Endodermal cell (in vitro differentiated cells): Measurements from ENCODE around the gene ERVW-1. TPM values are rescaled to one million over a fixed set of nuclear protein-coding genes. Genes with fewer than 3 reads are reported as not detected.

Source experiments
- DNase-seq: peaks from one replicate; pipeline ENCODE4 v3.0.0-alpha.2; 2017
- H3K27ac ChIP-seq: 2 replicates; pipeline ENCODE4 v1.5.1; 2013; ENCODE audit warnings: mild to moderate bottlenecking, low read depth, low read length, moderate library complexity
- H3K27me3 ChIP-seq: 2 replicates; pipeline ENCODE4 v1.6.1; 2013; ENCODE audit warnings: mild to moderate bottlenecking, low read length, moderate library complexity; ENCODE audit not compliant: insufficient read depth, control insufficient read depth, poor library complexity, severe bottlenecking
- H3K36me3 ChIP-seq: 2 replicates; pipeline ENCODE4 v1.7.0; 2013; ENCODE audit warnings: mild to moderate bottlenecking, low read length, moderate library complexity; ENCODE audit not compliant: control insufficient read depth, insufficient read depth
- H3K4me1 ChIP-seq: one replicate; pipeline ENCODE4 v1.7.0; 2013; ENCODE audit warnings: low read length; ENCODE audit not compliant: control insufficient read depth, insufficient read depth
- H3K4me3 ChIP-seq: 2 replicates; pipeline ENCODE4 v1.5.1; 2013; ENCODE audit warnings: mild to moderate bottlenecking, low read length, moderate library complexity
- H3K9ac ChIP-seq: 2 replicates; pipeline ENCODE4 v1.6.1; 2013; ENCODE audit warnings: mild to moderate bottlenecking, low read length, moderate library complexity; ENCODE audit not compliant: poor library complexity, severe bottlenecking; ENCODE audit errors: extremely low read depth
- H3K9me3 ChIP-seq: 2 replicates; pipeline ENCODE4 v1.6.1; 2013; ENCODE audit warnings: mild to moderate bottlenecking, low read length, moderate library complexity; ENCODE audit not compliant: control insufficient read depth
- H3K27ac Mint-ChIP-seq: 2 replicates; pipeline ENCODE4 v1.8.0; 2020; ENCODE audit warnings: mixed read lengths
- H3K27me3 Mint-ChIP-seq: 2 replicates; pipeline ENCODE4 v1.8.0; 2021; ENCODE audit warnings: mild to moderate bottlenecking, mixed read lengths; ENCODE audit not compliant: insufficient read depth
- H3K36me3 Mint-ChIP-seq: 2 replicates; pipeline ENCODE4 v1.8.0; 2020; ENCODE audit warnings: low read depth, mixed read lengths
- H3K4me1 Mint-ChIP-seq: 2 replicates; pipeline ENCODE4 v1.8.0; 2020; ENCODE audit warnings: mixed read lengths
- H3K4me3 Mint-ChIP-seq: 2 replicates; pipeline ENCODE4 v1.8.0; 2020; ENCODE audit warnings: mild to moderate bottlenecking, moderate library complexity, mixed read lengths
- H3K9me3 Mint-ChIP-seq: 2 replicates; pipeline ENCODE4 v1.8.0; 2020; ENCODE audit warnings: mild to moderate bottlenecking, mixed read lengths
- WGBS, 2 experiments: methylation state at CpG; one replicate each; pipeline versions ENCODE4 v1.1.5 to v1.1.7; 2013; ENCODE audit warnings: missing lambda C conversion rate in 2 of 2, mixed read lengths in 1 of 2; ENCODE audit not compliant: insufficient coverage in 1 of 2, insufficient read length in 1 of 2; 5-methylcytosine and 5-hydroxymethylcytosine counted together
- total RNA-seq, 2 donors: library from RNA; stranded (reverse); fragmentation: NEBNext Ultra II Directional in 1 of 2; extraction: Animal tissue kit (Norgen Biotek cat#: 25700) in 1 of 2; gene quantifications; 2 replicates in 1 of 2; 3 replicates in 1 of 2; pipeline ENCODE4 v1.2.1, GENCODE V29; 2021
- TF ChIP-seq, protein P1 (sequence below): fragments of 200-600 bp; sonication (generic); conservative IDR thresholded peaks from 2 replicates; pipeline ENCODE4 v1.5.0; 2021; ENCODE audit warnings: antibody characterized with exemption, mild to moderate bottlenecking

ERVW-1 gene
- total RNA-seq, 2 donors from 2014 or later = 1.6 to 2.2 TPM

DNA sequence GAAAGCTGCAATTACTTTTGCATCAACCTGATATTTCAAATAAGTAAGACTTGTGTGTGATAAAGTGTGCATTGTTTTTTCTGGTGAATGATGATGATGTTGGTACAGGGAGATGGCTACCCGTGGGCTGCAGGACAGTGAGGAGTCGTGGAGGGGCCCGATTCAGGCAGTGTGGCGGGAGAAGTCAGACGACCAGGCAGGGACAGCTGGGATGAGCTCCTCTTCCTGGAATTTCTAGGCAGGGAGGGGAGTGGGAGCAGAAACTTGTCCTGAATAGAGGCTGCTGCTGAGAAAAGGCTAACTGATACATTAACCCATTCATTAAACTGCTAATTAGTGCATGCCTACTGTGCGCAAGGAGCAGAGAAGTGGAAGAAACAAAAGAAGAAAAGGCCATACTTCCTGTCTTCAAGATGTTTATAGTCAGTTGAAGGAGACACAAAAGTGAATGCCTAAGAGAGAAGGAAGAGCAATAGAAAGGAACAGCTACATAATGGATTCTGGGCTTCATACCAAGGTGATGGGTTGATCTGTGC lies 39.7 kb downstream of the ERVW-1 start:
- peaks cover 4% of the 10 kb centered on the region for H3K36me3 Mint-ChIP-seq
- no peak overlapping the region for H3K4me3 ChIP-seq
- peaks cover 4% of the 10 kb centered on the region for H3K4me1 Mint-ChIP-seq
- H3K36me3 ChIP-seq = no peaks in the 10 kb centered on the region
- H3K27me3 Mint-ChIP-seq = peaks cover 2% of the 10 kb centered on the region
- H3K4me1 ChIP-seq = no peaks in the 10 kb centered on the region
- no peak overlapping the region for H3K9ac ChIP-seq
- TF ChIP-seq, protein P1, sequence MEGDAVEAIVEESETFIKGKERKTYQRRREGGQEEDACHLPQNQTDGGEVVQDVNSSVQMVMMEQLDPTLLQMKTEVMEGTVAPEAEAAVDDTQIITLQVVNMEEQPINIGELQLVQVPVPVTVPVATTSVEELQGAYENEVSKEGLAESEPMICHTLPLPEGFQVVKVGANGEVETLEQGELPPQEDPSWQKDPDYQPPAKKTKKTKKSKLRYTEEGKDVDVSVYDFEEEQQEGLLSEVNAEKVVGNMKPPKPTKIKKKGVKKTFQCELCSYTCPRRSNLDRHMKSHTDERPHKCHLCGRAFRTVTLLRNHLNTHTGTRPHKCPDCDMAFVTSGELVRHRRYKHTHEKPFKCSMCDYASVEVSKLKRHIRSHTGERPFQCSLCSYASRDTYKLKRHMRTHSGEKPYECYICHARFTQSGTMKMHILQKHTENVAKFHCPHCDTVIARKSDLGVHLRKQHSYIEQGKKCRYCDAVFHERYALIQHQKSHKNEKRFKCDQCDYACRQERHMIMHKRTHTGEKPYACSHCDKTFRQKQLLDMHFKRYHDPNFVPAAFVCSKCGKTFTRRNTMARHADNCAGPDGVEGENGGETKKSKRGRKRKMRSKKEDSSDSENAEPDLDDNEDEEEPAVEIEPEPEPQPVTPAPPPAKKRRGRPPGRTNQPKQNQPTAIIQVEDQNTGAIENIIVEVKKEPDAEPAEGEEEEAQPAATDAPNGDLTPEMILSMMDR = no peak
- 91 to 93% methylated on average over 4 to 6 of the region's 6 CpGs for WGBS, 2 experiments
- no peak overlapping the region for H3K27ac Mint-ChIP-seq
- no peak overlapping the region for H3K27ac ChIP-seq
- DNase-seq = peak; percentile 58
- no peaks in the 10 kb centered on the region for H3K27me3 ChIP-seq
- H3K9me3 Mint-ChIP-seq = peaks cover 10% of the 10 kb centered on the region
- no peak overlapping the region for H3K4me3 Mint-ChIP-seq
- H3K9me3 ChIP-seq = peaks cover 12% of the 10 kb centered on the region

DNA sequence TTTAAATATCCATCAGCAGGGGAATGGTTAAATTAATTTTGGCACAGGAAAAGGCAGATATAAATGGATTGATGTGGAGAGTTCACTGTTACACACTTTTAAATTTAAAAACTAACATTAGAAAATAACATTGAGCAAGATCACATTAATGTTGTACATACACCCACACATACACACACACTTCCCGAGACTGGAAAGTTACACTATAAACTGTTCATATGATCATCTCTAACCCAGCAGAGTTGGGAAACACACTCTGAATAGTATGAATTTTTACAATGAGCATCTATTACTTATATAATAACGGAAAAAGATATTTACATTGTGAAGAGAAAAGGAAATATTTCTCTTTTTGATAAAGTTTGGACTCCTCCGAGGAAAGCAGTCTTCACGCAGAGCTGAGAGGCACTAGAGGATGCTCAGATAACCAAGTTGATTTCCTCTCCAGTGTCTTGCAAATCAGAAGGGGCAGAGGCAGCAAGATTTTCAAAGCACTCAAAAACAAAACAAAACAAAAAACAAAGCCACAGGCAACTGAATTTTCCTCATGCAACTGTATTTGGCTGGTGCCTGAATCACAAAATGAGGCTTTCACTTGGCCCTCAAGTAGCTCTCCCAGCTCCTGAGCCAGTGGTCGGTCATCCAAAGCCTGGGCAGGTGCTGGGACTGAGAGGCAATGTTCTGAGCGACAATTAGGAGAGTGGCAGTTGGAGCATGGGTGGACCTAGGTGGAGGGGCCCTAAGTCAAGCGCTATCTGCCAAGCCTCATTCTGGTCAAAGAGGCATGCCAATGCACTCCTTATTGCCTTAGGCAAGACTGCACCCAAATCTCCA lies 40.9 kb downstream of the ERVW-1 start:
- no peak overlapping the region for H3K27ac Mint-ChIP-seq
- DNase-seq = peak; percentile 60
- Histone ChIP-seq H3K4me3 (no peak overlapping the region), H3K27ac (no peak overlapping the region), H3K27me3 (no peaks in the 10 kb centered on the region), H3K36me3 (no peaks in the 10 kb centered on the region), H3K9ac (no peak overlapping the region), H3K4me1 (no peaks in the 10 kb centered on the region), H3K9me3 (no peaks in the 10 kb centered on the region)
- TF ChIP-seq, protein P1 = no peak
- no peaks in the 10 kb centered on the region for H3K27me3 Mint-ChIP-seq
- H3K36me3 Mint-ChIP-seq = no peaks in the 10 kb centered on the region
- peaks cover 4% of the 10 kb centered on the region for H3K4me1 Mint-ChIP-seq
- H3K9me3 Mint-ChIP-seq = no peaks in the 10 kb centered on the region
- 73 to 76% methylated on average over 5 to 7 of the region's 7 CpGs for WGBS, 2 experiments
- no peak overlapping the region for H3K4me3 Mint-ChIP-seq

DNA sequence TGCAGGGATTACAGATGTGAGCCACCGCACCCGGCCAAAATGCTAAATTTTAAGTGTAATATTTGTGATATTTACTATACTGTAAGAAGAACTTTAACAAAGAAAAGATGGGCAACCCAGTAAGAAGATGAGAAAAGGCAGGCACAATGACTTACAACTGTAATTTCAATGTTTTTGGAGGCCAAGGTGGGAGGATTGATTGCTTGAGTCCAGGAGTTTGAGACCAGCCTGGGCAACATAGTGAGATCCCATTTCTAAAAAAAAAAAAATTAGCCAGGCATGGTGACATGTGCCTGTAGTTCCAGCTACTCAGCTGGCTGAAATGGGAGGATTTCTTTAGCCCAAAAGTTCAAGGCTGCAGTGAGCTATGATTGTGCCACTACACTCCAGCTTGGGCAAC lies 42.2 kb downstream of the ERVW-1 start:
- WGBS, 2 experiments = 75% methylated on average over 2 of the region's 2 CpGs; no CpG with 5 or more reads in 1 of the 2 experiments
- Histone ChIP-seq H3K4me1 (no peaks in the 10 kb centered on the region), H3K4me3 (no peak overlapping the region), H3K9ac (no peak overlapping the region), H3K36me3 (no peaks in the 10 kb centered on the region), H3K27me3 (no peaks in the 10 kb centered on the region), H3K9me3 (no peaks in the 10 kb centered on the region), H3K27ac (no peak overlapping the region)
- H3K9me3 Mint-ChIP-seq = no peaks in the 10 kb centered on the region
- TF ChIP-seq, protein P1 = no peak
- H3K27ac Mint-ChIP-seq = no peak overlapping the region
- no peak for DNase-seq
- H3K4me1 Mint-ChIP-seq = peaks cover 2% of the 10 kb centered on the region
- peaks cover 2% of the 10 kb centered on the region for H3K27me3 Mint-ChIP-seq
- no peak overlapping the region for H3K4me3 Mint-ChIP-seq
- no peaks in the 10 kb centered on the region for H3K36me3 Mint-ChIP-seq
